Lower lobe of right lung (tissue), 2 donors: ENCODE data around the gene PRAME. TPM values are rescaled to one million over a fixed set of nuclear protein-coding genes. Genes with fewer than 3 reads are reported as not detected.

Experiments used
- ATAC-seq, 2 donors: fragments of 200-7000 bp; cut with Tn5 transposase; one replicate each; pipeline ENCODE4 v1.9.1; 2020 to 2022; ENCODE audit warnings: mild to moderate bottlenecking in 2 of 2, moderate library complexity in 2 of 2
- DNase-seq: peaks from one replicate; pipeline ENCODE4 v3.0.0-alpha.2; 2020
- H3K27ac ChIP-seq: fragments of 200-600 bp; one replicate; pipeline ENCODE4 v1.8.0; 2022
- H3K27me3 ChIP-seq: fragments of 200-600 bp; one replicate; pipeline ENCODE4 v1.8.0; 2022; ENCODE audit warnings: low read depth
- H3K36me3 ChIP-seq: fragments of 200-600 bp; one replicate; pipeline ENCODE4 v1.8.0; 2022; ENCODE audit warnings: mild to moderate bottlenecking
- H3K4me1 ChIP-seq: fragments of 200-600 bp; one replicate; pipeline ENCODE4 v1.8.0; 2022
- H3K4me3 ChIP-seq: fragments of 200-600 bp; one replicate; pipeline ENCODE4 v1.8.0; 2022; ENCODE audit warnings: mild to moderate bottlenecking
- H3K9me3 ChIP-seq: fragments of 200-600 bp; one replicate; pipeline ENCODE4 v1.8.0; 2022
- CTCF ChIP-seq: fragments of 200-600 bp; IDR thresholded peaks from one replicate; pipeline ENCODE4 v1.8.0; 2022; ENCODE audit warnings: antibody characterized with exemption, mild to moderate bottlenecking
- intact Hi-C: fragments of 100-400 bp; cut with DNase I; formaldehyde crosslinking; loops from one replicate; pipeline ENCODE4 v1.11.0; 2022
- total RNA-seq: library from RNA; stranded (reverse); fragmentation: NEBNext Ultra II Directional; extraction: Animal tissue kit (Norgen Biotek cat#: 25700); gene quantifications from one replicate; pipeline ENCODE4 v1.2.1, GENCODE V29; 2021
- donor health status: DM: no; HTN: yes; CAD: no; lungs with severe emphysema.

The PRAME gene
- total RNA-seq, 1 donor from 2014 or later: not detected

- TF ChIP-seq CTCF: no peak
- Histone ChIP-seq H3K4me3 (no peak overlapping the region), H3K36me3 (no peaks in the 10 kb centered on the region), H3K27ac (no peak overlapping the region), H3K9me3 (no peaks in the 10 kb centered on the region), H3K27me3 (peaks cover 8% of the 10 kb centered on the region), H3K4me1 (no peaks in the 10 kb centered on the region)
- no peak for DNase-seq
- no peak for ATAC-seq
- intact Hi-C loops: no loop called here
Observed at GRCh38 chr22:22569218-22569617, 10.2 kb upstream of the PRAME start.

GRCh38 chr22:22565981-22566380 lies 6.9 kb upstream of the PRAME start:
- intact Hi-C loops: no loop called here
- no peak overlapping the region for H3K4me3 ChIP-seq
- DNase-seq (no peak), ATAC-seq (no peak)
- TF ChIP-seq CTCF: no peak
- H3K4me1 ChIP-seq: no peaks in the 10 kb centered on the region
- no peaks in the 10 kb centered on the region for H3K9me3 ChIP-seq
- peaks cover 8% of the 10 kb centered on the region for H3K27me3 ChIP-seq
- no peak overlapping the region for H3K27ac ChIP-seq
- H3K36me3 ChIP-seq: no peaks in the 10 kb centered on the region

- DNase-seq (no peak), ATAC-seq (no peak)
- no peaks in the 10 kb centered on the region for H3K36me3 ChIP-seq
- H3K4me3 ChIP-seq: no peak overlapping the region
- H3K27ac ChIP-seq: no peak overlapping the region
- no peaks in the 10 kb centered on the region for H3K9me3 ChIP-seq
- no peaks in the 10 kb centered on the region for H3K27me3 ChIP-seq
- no peaks in the 10 kb centered on the region for H3K4me1 ChIP-seq
- intact Hi-C loops: no loop called here
- TF ChIP-seq CTCF: no peak
Observed at GRCh38 chr22:22558071-22558971, 744 bp downstream of the PRAME start.

GRCh38 chr22:22556995-22557925 lies 1.8 kb downstream of the PRAME start:
- H3K4me1 ChIP-seq: no peaks in the 10 kb centered on the region
- DNase-seq: no peak
- no peak overlapping the region for H3K27ac ChIP-seq
- intact Hi-C loops: no loop called here
- H3K27me3 ChIP-seq: no peaks in the 10 kb centered on the region
- H3K9me3 ChIP-seq: no peaks in the 10 kb centered on the region
- H3K4me3 ChIP-seq: no peak overlapping the region
- no peaks in the 10 kb centered on the region for H3K36me3 ChIP-seq
- no peak for ATAC-seq
- no peak for TF ChIP-seq CTCF

- TF ChIP-seq CTCF: no peak
Observed at GRCh38 chr22:22556578-22556977, 2.5 kb downstream of the PRAME start.

More at GRCh38 chr22:22556578-22556977, 2.5 kb downstream of the PRAME start:
- intact Hi-C loops: no loop called here
- Histone ChIP-seq H3K27me3 (no peaks in the 10 kb centered on the region), H3K36me3 (no peaks in the 10 kb centered on the region), H3K27ac (no peak overlapping the region), H3K9me3 (no peaks in the 10 kb centered on the region), H3K4me3 (no peak overlapping the region), H3K4me1 (no peaks in the 10 kb centered on the region)
- DNase-seq (no peak), ATAC-seq (no peak)
